SJCRH30 (cell line): ENCODE results near the gene GZF1. TPM values are rescaled to one million over a fixed set of nuclear protein-coding genes. Genes with fewer than 3 reads are reported as not detected.

ENCODE experiments used
- DNase-seq, 2 experiments: peaks; one replicate each; pipeline ENCODE4 v3.0.0-alpha.2; 2015 to 2020
- H3K27ac ChIP-seq: fragments of 250-450 bp; sonication (Bioruptor Pico); 2 replicates; pipeline ENCODE4 v1.5.1; 2020; ENCODE audit warnings: mild to moderate bottlenecking, moderate library complexity
- H3K27me3 ChIP-seq: fragments of 250-450 bp; sonication (Bioruptor Pico); 2 replicates; pipeline ENCODE4 v1.5.1; 2020; ENCODE audit warnings: mild to moderate bottlenecking, moderate library complexity
- H3K36me3 ChIP-seq: fragments of 250-450 bp; sonication (Bioruptor Pico); 2 replicates; pipeline ENCODE4 v1.5.1; 2020; ENCODE audit warnings: mild to moderate bottlenecking, moderate library complexity
- H3K4me1 ChIP-seq: fragments of 250-450 bp; sonication (Bioruptor Pico); 2 replicates; pipeline ENCODE4 v1.5.1; 2020; ENCODE audit warnings: mild to moderate bottlenecking, moderate library complexity
- H3K4me3 ChIP-seq: fragments of 250-450 bp; sonication (Bioruptor Pico); 2 replicates; pipeline ENCODE4 v1.5.1; 2020; ENCODE audit warnings: mild to moderate bottlenecking, moderate library complexity
- H3K9me3 ChIP-seq: fragments of 250-450 bp; sonication (Bioruptor Pico); replicated peaks from 2 replicates; pipeline ENCODE4 v1.5.1; 2020; ENCODE audit warnings: mild to moderate bottlenecking, moderate library complexity
- total RNA-seq: library from RNA; depleted of rRNA; stranded (reverse); fragments of >200 nt; shearing (Covaris generic); gene quantifications from 2 replicates; pipeline ENCODE4 v1.2.3, GENCODE V29; 2014

Gene GZF1
- total RNA-seq, 1 experiment from 2014 or later: 31.8 TPM

- DNase-seq: no peak
- peaks cover 22% of the 10 kb centered on the region for H3K36me3 ChIP-seq
- H3K4me3 ChIP-seq: no peak overlapping the region
- no peaks in the 10 kb centered on the region for H3K9me3 ChIP-seq
- H3K27me3 ChIP-seq: no peaks in the 10 kb centered on the region
- no peak overlapping the region for H3K27ac ChIP-seq
- peaks cover 15% of the 10 kb centered on the region; the same call in 1 of the 2 replicates for H3K4me1 ChIP-seq
These were observed 5.8 kb upstream of the GZF1 start for GRCh38 chr20:23356203-23356602.

DNA sequence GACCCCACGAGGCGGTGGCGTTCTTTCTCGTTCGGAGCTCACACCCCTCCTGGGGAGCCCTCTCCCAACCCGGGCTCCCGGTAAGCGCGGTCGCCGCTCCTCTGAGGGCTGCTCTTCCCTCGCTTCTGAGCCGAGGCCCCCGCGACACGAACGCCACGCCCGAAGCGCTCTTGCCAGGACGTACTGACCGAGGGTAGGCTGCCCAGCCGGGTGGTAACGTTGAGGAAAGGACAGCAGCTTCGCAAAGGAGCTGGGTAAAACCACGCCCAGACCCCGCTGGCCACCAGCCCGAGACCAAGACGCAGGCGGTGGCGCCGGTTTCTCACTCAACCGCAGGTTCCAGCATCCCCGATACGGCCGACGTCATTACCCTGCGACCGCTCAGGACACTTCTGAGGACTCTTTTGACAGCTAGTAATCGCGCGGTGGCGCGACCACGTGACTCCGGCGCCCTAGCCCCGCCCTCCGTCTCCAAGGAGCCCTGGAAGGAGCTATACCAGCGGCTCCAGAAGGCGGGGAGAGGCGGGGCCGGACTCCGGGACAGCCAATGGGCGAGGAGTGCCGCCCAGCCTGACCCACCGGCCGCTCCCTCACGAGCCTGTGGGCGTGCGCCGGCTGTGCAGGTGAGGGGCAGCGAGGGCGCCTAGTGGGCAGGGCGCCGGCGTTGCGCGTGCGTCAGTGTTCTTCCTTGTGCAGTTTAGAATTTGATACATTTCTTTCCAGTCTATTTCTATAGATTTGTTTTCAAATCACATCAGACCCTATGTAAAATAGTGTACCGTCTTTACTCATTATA lies 4.0 kb upstream of the GZF1 start:
- Histone ChIP-seq H3K27ac (peak overlapping the region; percentile 63), H3K4me1 (peaks cover 12% of the 10 kb centered on the region; the same call in 1 of the 2 replicates), H3K9me3 (no peaks in the 10 kb centered on the region), H3K27me3 (no peaks in the 10 kb centered on the region), H3K36me3 (peaks cover 22% of the 10 kb centered on the region), H3K4me3 (peak overlapping the region; percentile 59)
- peak; percentile 99 to 100 for DNase-seq

- H3K9me3 ChIP-seq: no peaks in the 10 kb centered on the region
These were observed 3.4 kb upstream of the GZF1 start for GRCh38 chr20:23358563-23358906.

DNA sequence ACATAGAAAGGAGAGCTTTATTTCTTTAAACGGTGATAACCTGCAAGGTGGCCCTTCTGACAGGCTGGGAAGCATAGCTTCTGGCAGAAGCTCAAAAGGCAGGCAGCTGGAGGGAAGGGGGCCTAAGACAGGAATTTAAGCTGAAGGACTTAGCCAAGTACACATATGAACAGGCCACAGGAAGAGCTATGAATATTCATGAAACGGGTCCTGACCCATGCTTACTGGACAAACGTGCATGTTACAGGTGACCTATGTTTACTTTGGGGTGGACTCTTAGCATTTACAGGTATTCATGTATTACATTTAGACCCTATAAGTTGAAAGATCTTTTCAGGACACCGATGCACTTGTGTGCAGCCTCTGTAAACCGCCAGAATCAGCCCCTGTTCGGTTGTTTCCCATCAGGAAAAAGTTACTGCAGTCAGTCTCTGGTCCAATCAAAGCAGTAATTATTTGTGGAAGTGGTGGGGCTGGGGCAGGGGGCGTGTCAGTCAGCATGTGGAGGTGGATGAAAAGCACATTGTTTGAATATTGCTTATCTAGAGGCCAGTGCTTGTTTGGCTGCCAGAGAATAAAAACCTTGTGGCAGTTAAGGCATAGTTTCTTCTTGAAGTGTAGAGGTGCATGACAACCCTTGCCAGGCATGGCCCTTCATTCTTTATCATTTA lies 2.9 kb upstream of the GZF1 start:
- Histone ChIP-seq H3K4me1 (peaks cover 23% of the 10 kb centered on the region), H3K27me3 (no peaks in the 10 kb centered on the region), H3K27ac (no peak overlapping the region), H3K36me3 (peaks cover 23% of the 10 kb centered on the region), H3K4me3 (no peak overlapping the region), H3K9me3 (no peaks in the 10 kb centered on the region)
- DNase-seq: no peak

More at GRCh38 chr20:23358563-23358906, 3.4 kb upstream of the GZF1 start:
- Histone ChIP-seq H3K27ac (no peak overlapping the region), H3K4me1 (peaks cover 18% of the 10 kb centered on the region), H3K36me3 (peaks cover 22% of the 10 kb centered on the region), H3K27me3 (no peaks in the 10 kb centered on the region), H3K4me3 (peak overlapping the region; percentile 59)
- DNase-seq: no peak

DNA sequence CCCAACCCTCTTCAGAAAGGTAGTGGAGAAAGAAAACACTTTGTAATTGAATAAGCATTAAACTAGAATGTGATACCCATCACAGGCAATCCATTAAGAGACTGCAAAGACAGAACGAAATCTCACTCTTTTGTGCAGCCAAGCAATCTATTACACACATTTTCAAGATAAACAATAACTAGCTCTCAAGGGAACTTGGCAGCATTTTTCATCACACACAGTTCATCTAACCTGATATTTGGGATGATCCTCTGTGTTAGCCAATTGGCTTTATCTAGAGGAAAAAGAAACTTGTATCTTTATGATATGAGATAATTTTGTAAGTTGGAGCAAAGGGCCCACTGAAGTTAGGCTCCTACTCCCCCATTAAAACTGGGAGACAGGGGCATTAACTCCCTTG lies 1.5 kb upstream of the GZF1 start:
- peaks cover 25% of the 10 kb centered on the region for H3K36me3 ChIP-seq
- H3K4me3 ChIP-seq: peak overlapping the region; percentile 72
- no peak for DNase-seq
- no peaks in the 10 kb centered on the region for H3K9me3 ChIP-seq
- peak overlapping the region; percentile 96 for H3K27ac ChIP-seq
- H3K27me3 ChIP-seq: no peaks in the 10 kb centered on the region
- peaks cover 23% of the 10 kb centered on the region for H3K4me1 ChIP-seq

- Histone ChIP-seq H3K36me3 (peaks cover 22% of the 10 kb centered on the region), H3K27ac (peak overlapping the region; percentile 96), H3K27me3 (no peaks in the 10 kb centered on the region), H3K4me3 (peak overlapping the region; percentile 72), H3K4me1 (peaks cover 23% of the 10 kb centered on the region), H3K9me3 (no peaks in the 10 kb centered on the region)
- DNase-seq: no peak
These were observed 885 bp upstream of the GZF1 start for GRCh38 chr20:23361119-23361475.

- no peaks in the 10 kb centered on the region for H3K27me3 ChIP-seq
- H3K27ac ChIP-seq: peak overlapping the region; percentile 77
- H3K36me3 ChIP-seq: peaks cover 35% of the 10 kb centered on the region
- H3K4me3 ChIP-seq: peak overlapping the region; percentile 72
- H3K9me3 ChIP-seq: no peaks in the 10 kb centered on the region
- DNase-seq: peak; percentile 71 to 72
- peaks cover 18% of the 10 kb centered on the region for H3K4me1 ChIP-seq
These were observed 642 bp downstream of the GZF1 start for GRCh38 chr20:23362392-23363256.

DNA sequence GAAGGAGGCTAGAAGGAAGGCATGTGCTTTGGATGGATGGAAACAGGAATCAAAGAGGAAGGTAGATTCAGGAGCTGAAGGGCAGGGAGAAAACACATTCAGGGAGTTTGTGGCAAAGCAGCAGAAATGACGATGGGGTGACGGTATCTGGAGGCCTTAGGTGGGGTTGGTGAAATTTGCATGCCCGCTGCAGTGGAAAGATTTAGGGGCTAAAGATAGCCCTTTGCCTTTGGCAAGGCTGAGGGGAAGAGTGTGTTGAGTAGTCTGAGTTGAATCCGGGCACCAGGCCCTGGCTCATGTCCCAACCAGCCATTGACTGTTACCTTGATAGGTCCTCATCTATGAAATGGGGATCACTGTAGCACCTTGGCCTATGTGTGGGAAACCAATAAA lies 1.3 kb downstream of the GZF1 start:
- DNase-seq: no peak
- Histone ChIP-seq H3K9me3 (no peaks in the 10 kb centered on the region), H3K4me3 (peak overlapping the region; percentile 72), H3K4me1 (peaks cover 18% of the 10 kb centered on the region), H3K27me3 (no peaks in the 10 kb centered on the region), H3K27ac (no peak overlapping the region; the same call in 1 of the 2 replicates), H3K36me3 (peaks cover 41% of the 10 kb centered on the region)

DNA sequence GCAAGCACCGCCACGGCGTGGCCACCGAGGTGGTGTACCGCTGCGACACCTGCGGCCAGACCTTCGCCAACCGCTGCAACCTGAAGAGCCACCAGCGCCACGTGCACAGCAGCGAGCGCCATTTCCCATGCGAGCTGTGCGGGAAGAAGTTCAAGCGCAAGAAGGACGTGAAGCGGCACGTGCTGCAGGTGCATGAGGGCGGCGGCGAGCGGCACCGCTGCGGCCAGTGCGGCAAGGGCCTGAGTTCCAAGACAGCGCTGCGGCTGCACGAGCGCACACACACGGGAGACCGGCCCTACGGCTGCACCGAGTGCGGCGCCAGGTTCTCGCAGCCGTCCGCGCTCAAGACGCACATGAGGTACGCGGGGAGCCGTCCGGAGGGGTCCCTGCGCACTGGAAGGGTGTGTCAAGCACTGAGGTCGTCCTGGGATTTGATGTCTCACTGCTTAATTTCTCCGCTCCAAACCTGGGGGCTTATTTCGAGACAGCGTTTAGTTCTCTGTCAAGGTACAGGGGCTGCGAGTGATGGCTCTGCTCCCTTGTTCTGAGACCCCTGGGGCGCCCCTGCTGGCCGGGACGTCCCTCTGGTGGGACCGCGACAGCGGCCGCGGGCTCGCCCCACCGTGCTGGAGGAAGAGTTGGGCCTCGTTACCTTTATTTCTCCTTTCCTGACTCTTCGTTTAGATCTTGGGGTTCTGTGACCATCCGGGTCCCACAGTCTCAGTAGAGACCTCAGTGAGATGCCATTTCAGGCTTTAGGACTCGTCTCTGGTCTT lies 3.6 kb downstream of the GZF1 start:
- no peak for DNase-seq
- Histone ChIP-seq H3K27me3 (no peaks in the 10 kb centered on the region), H3K36me3 (peaks cover 64% of the 10 kb centered on the region), H3K9me3 (no peaks in the 10 kb centered on the region), H3K27ac (no peak overlapping the region), H3K4me1 (peaks cover 16% of the 10 kb centered on the region), H3K4me3 (no peak overlapping the region)

DNA sequence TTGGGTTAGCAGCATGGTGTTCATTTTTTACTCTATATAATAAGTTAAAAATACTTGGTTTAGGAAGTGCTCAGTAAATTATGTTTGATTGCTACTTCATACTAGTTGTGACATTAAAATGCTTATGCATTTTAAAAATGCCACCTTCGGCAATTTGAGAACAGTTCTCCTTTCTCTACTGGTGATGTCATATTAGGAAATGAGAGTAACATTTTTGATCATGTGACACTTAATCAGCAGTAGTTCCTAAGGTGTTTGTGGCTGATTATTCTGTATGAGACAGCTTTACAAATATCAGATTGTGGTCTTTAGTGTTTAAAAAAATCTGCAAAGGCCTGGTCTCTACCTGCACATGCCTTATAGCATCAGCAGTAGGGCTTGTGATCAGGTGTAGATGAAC lies 4.4 kb downstream of the GZF1 start:
- H3K27me3 ChIP-seq: no peaks in the 10 kb centered on the region
- H3K4me1 ChIP-seq: peaks cover 11% of the 10 kb centered on the region
- H3K36me3 ChIP-seq: peaks cover 73% of the 10 kb centered on the region
- DNase-seq: no peak
- H3K4me3 ChIP-seq: no peak overlapping the region
- H3K9me3 ChIP-seq: no peaks in the 10 kb centered on the region
- no peak overlapping the region for H3K27ac ChIP-seq

DNA sequence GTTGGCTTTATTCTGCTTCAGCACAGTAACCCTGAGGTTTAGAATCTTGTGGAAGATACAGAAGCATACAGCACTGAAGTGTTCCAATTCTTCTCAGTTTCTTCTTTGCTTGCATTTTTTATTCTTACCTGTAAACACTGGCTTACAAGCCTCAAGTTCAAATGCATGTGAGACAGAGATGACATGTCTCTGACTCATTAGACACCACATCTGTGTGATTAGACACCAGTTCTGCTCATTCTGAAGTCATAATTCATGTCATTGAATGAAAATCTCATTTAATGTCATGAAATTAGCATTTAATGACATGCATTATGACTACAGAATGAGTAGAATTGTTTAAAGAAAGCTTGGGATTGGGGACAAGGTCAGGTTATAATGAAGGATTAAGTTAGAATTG lies 5.8 kb downstream of the GZF1 start:
- H3K36me3 ChIP-seq: peaks cover 86% of the 10 kb centered on the region

GRCh38 chr20:23368316-23369071 lies 6.5 kb downstream of the GZF1 start:
- Histone ChIP-seq H3K4me1 (peaks cover 5% of the 10 kb centered on the region), H3K27ac (no peak overlapping the region), H3K9me3 (no peaks in the 10 kb centered on the region), H3K4me3 (no peak overlapping the region), H3K36me3 (peaks cover 94% of the 10 kb centered on the region), H3K27me3 (no peaks in the 10 kb centered on the region)
- no peak for DNase-seq

More for the DNA sequence above, 5.8 kb downstream of the GZF1 start:
- no peak overlapping the region for H3K27ac ChIP-seq
- H3K4me1 ChIP-seq: peaks cover 11% of the 10 kb centered on the region
- H3K4me3 ChIP-seq: no peak overlapping the region
- no peaks in the 10 kb centered on the region for H3K27me3 ChIP-seq
- DNase-seq: no peak
- H3K9me3 ChIP-seq: no peaks in the 10 kb centered on the region

GRCh38 chr20:23369072-23369823 lies 7.3 kb downstream of the GZF1 start:
- Histone ChIP-seq H3K27me3 (no peaks in the 10 kb centered on the region), H3K4me1 (no peaks in the 10 kb centered on the region; the same call in 1 of the 2 replicates), H3K27ac (no peak overlapping the region), H3K9me3 (no peaks in the 10 kb centered on the region), H3K36me3 (peaks cover 95% of the 10 kb centered on the region), H3K4me3 (no peak overlapping the region)
- no peak for DNase-seq
